ENCODE data around the gene MDFIC. TPM values are rescaled to one million over a fixed set of nuclear protein-coding genes. Genes with fewer than 3 reads are reported as not detected.

MDFIC gene
- total and polyA plus RNA-seq, 4 donors = 11.1 to 37.2 (median 18.3) TPM

GRCh38 chr7:115040057-115040456 lies 118.2 kb downstream of the MDFIC start:
- intact Hi-C loops (cut with DNase I) = no loop called here
- WGBS, 2 donors = 78 to 86% methylated on average over 8 of the region's 8 CpGs

GRCh38 chr7:115040495-115040894 lies 118.6 kb downstream of the MDFIC start:
- Histone ChIP-seq H3K27ac (ENCODE audit: low read depth in 1 of 2, low read length in 2 of 2) (no peak overlapping the region), H3K4me3 (ENCODE audit: low read length in 2 of 2) (no peak overlapping the region), H3K4me1 (ENCODE audit: control insufficient read depth in 1 of 2, insufficient read depth in 2 of 2, low read length in 2 of 2) (no peaks in the 10 kb centered on the region), H3K27me3 (ENCODE audit: control insufficient read depth in 1 of 2, insufficient read depth in 2 of 2, low read length in 1 of 2) (no peaks in the 10 kb centered on the region), H3K9me3 (ENCODE audit: control insufficient read depth, low read length) (no peaks in the 10 kb centered on the region), H3K36me3 (ENCODE audit: control insufficient read depth in 1 of 2, insufficient read depth in 2 of 2, low read length in 1 of 2) (no peaks in the 10 kb centered on the region)
- intact Hi-C loops (cut with DNase I) = no loop called here
- no peak for DNase-seq
- ATAC-seq (ENCODE audit: low FRiP score) = no peak

More at GRCh38 chr7:115040057-115040456, 118.2 kb downstream of the MDFIC start:
- Histone ChIP-seq H3K4me3 (ENCODE audit: low read length in 2 of 2) (no peak overlapping the region), H3K36me3 (ENCODE audit: control insufficient read depth in 1 of 2, insufficient read depth in 2 of 2, low read length in 1 of 2) (no peaks in the 10 kb centered on the region), H3K9me3 (ENCODE audit: control insufficient read depth, low read length) (no peaks in the 10 kb centered on the region), H3K27ac (ENCODE audit: low read depth in 1 of 2, low read length in 2 of 2) (no peak overlapping the region), H3K27me3 (ENCODE audit: control insufficient read depth in 1 of 2, insufficient read depth in 2 of 2, low read length in 1 of 2) (no peaks in the 10 kb centered on the region), H3K4me1 (ENCODE audit: control insufficient read depth in 1 of 2, insufficient read depth in 2 of 2, low read length in 2 of 2) (no peaks in the 10 kb centered on the region)
- DNase-seq (no peak), ATAC-seq (ENCODE audit: low FRiP score) (no peak)

GRCh38 chr7:115042596-115042995 lies 120.7 kb downstream of the MDFIC start:
- 43 to 62% methylated on average over 2 of the region's 2 CpGs for WGBS, 2 donors
- H3K36me3 ChIP-seq (ENCODE audit: control insufficient read depth in 1 of 2, insufficient read depth in 2 of 2, low read length in 1 of 2) = no peaks in the 10 kb centered on the region
- H3K9me3 ChIP-seq (ENCODE audit: control insufficient read depth, low read length) = no peaks in the 10 kb centered on the region
- no peak overlapping the region for H3K4me3 ChIP-seq (ENCODE audit: low read length in 2 of 2)
- no peaks in the 10 kb centered on the region for H3K4me1 ChIP-seq (ENCODE audit: control insufficient read depth in 1 of 2, insufficient read depth in 2 of 2, low read length in 2 of 2)
- no peak overlapping the region for H3K27ac ChIP-seq (ENCODE audit: low read depth in 1 of 2, low read length in 2 of 2)
- ATAC-seq (ENCODE audit: low FRiP score) = no peak
- no peaks in the 10 kb centered on the region for H3K27me3 ChIP-seq (ENCODE audit: control insufficient read depth in 1 of 2, insufficient read depth in 2 of 2, low read length in 1 of 2)
- intact Hi-C loops (cut with DNase I) = no loop called here
- no peak for DNase-seq

GRCh38 chr7:115043605-115044004 lies 121.7 kb downstream of the MDFIC start:
- ATAC-seq (ENCODE audit: low FRiP score) (no peak), DNase-seq (no peak)
- H3K9me3 ChIP-seq (ENCODE audit: control insufficient read depth, low read length) = no peaks in the 10 kb centered on the region
- H3K27me3 ChIP-seq (ENCODE audit: control insufficient read depth in 1 of 2, insufficient read depth in 2 of 2, low read length in 1 of 2) = no peaks in the 10 kb centered on the region
- H3K36me3 ChIP-seq (ENCODE audit: control insufficient read depth in 1 of 2, insufficient read depth in 2 of 2, low read length in 1 of 2) = no peaks in the 10 kb centered on the region
- intact Hi-C loops (cut with DNase I) = no loop called here
- no peak overlapping the region for H3K27ac ChIP-seq (ENCODE audit: low read depth in 1 of 2, low read length in 2 of 2)
- H3K4me1 ChIP-seq (ENCODE audit: control insufficient read depth in 1 of 2, insufficient read depth in 2 of 2, low read length in 2 of 2) = no peaks in the 10 kb centered on the region
- no peak overlapping the region for H3K4me3 ChIP-seq (ENCODE audit: low read length in 2 of 2)
- WGBS, 2 donors = 30 to 56% methylated on average over 2 of the region's 2 CpGs

- ATAC-seq (ENCODE audit: low FRiP score) (no peak), DNase-seq (no peak)
- 64 to 82% methylated on average over 3 of the region's 3 CpGs for WGBS, 2 donors
- intact Hi-C loops (cut with DNase I) = no loop called here
- Histone ChIP-seq H3K27me3 (ENCODE audit: control insufficient read depth in 1 of 2, insufficient read depth in 2 of 2, low read length in 1 of 2) (no peaks in the 10 kb centered on the region), H3K4me1 (ENCODE audit: control insufficient read depth in 1 of 2, insufficient read depth in 2 of 2, low read length in 2 of 2) (no peaks in the 10 kb centered on the region), H3K36me3 (ENCODE audit: control insufficient read depth in 1 of 2, insufficient read depth in 2 of 2, low read length in 1 of 2) (no peaks in the 10 kb centered on the region), H3K4me3 (ENCODE audit: low read length in 2 of 2) (no peak overlapping the region), H3K9me3 (ENCODE audit: control insufficient read depth, low read length) (no peaks in the 10 kb centered on the region), H3K27ac (ENCODE audit: low read depth in 1 of 2, low read length in 2 of 2) (no peak overlapping the region)
These were observed 122.3 kb downstream of the MDFIC start for GRCh38 chr7:115044224-115044623.

GRCh38 chr7:115047958-115048720 lies 126.2 kb downstream of the MDFIC start:
- intact Hi-C loops (cut with DNase I) = no loop called here
- no peak overlapping the region for H3K4me3 ChIP-seq (ENCODE audit: low read length in 2 of 2)
- H3K36me3 ChIP-seq (ENCODE audit: control insufficient read depth in 1 of 2, insufficient read depth in 2 of 2, low read length in 1 of 2) = no peaks in the 10 kb centered on the region
- no peaks in the 10 kb centered on the region for H3K9me3 ChIP-seq (ENCODE audit: control insufficient read depth, low read length)
- H3K4me1 ChIP-seq (ENCODE audit: control insufficient read depth in 1 of 2, insufficient read depth in 2 of 2, low read length in 2 of 2) = no peaks in the 10 kb centered on the region
- DNase-seq = no peak
- H3K27me3 ChIP-seq (ENCODE audit: control insufficient read depth in 1 of 2, insufficient read depth in 2 of 2, low read length in 1 of 2) = no peaks in the 10 kb centered on the region
- 58 to 72% methylated on average over 6 of the region's 6 CpGs for WGBS, 2 donors
- ATAC-seq (ENCODE audit: low FRiP score) = no peak
- no peak overlapping the region for H3K27ac ChIP-seq (ENCODE audit: low read depth in 1 of 2, low read length in 2 of 2)

GRCh38 chr7:115052706-115053105 lies 130.8 kb downstream of the MDFIC start:
- Histone ChIP-seq H3K9me3 (ENCODE audit: control insufficient read depth, low read length) (no peaks in the 10 kb centered on the region), H3K36me3 (ENCODE audit: control insufficient read depth in 1 of 2, insufficient read depth in 2 of 2, low read length in 1 of 2) (no peaks in the 10 kb centered on the region), H3K27me3 (ENCODE audit: control insufficient read depth in 1 of 2, insufficient read depth in 2 of 2, low read length in 1 of 2) (no peaks in the 10 kb centered on the region), H3K27ac (ENCODE audit: low read depth in 1 of 2, low read length in 2 of 2) (no peak overlapping the region), H3K4me3 (ENCODE audit: low read length in 2 of 2) (no peak overlapping the region), H3K4me1 (ENCODE audit: control insufficient read depth in 1 of 2, insufficient read depth in 2 of 2, low read length in 2 of 2) (no peaks in the 10 kb centered on the region)
- 85 to 96% methylated on average over 4 of the region's 4 CpGs for WGBS, 2 donors
- no peak for DNase-seq
- ATAC-seq (ENCODE audit: low FRiP score) = no peak
- intact Hi-C loops (cut with DNase I) = no loop called here

GRCh38 chr7:115054478-115055065 lies 132.7 kb downstream of the MDFIC start:
- 54% methylated on average over 3 of the region's 3 CpGs for WGBS, 2 donors
- Histone ChIP-seq H3K4me1 (ENCODE audit: control insufficient read depth in 1 of 2, insufficient read depth in 2 of 2, low read length in 2 of 2) (peaks cover 2 to 3% of the 10 kb centered on the region in 2 donors), H3K27ac (ENCODE audit: low read depth in 1 of 2, low read length in 2 of 2) (no peak overlapping the region), H3K27me3 (ENCODE audit: control insufficient read depth in 1 of 2, insufficient read depth in 2 of 2, low read length in 1 of 2) (no peaks in the 10 kb centered on the region), H3K9me3 (ENCODE audit: control insufficient read depth, low read length) (no peaks in the 10 kb centered on the region), H3K4me3 (ENCODE audit: low read length in 2 of 2) (no peak overlapping the region), H3K36me3 (ENCODE audit: control insufficient read depth in 1 of 2, insufficient read depth in 2 of 2, low read length in 1 of 2) (no peaks in the 10 kb centered on the region)
- DNase-seq (no peak), ATAC-seq (ENCODE audit: low FRiP score) (no peak)
- intact Hi-C loops (cut with DNase I) = no loop called here

GRCh38 chr7:115056019-115056418 lies 134.1 kb downstream of the MDFIC start:
- H3K27ac ChIP-seq (ENCODE audit: low read depth in 1 of 2, low read length in 2 of 2) = no peak overlapping the region
- H3K9me3 ChIP-seq (ENCODE audit: control insufficient read depth, low read length) = no peaks in the 10 kb centered on the region
- peaks cover 2 to 3% of the 10 kb centered on the region in 2 donors for H3K4me1 ChIP-seq (ENCODE audit: control insufficient read depth in 1 of 2, insufficient read depth in 2 of 2, low read length in 2 of 2)
- no peaks in the 10 kb centered on the region for H3K27me3 ChIP-seq (ENCODE audit: control insufficient read depth in 1 of 2, insufficient read depth in 2 of 2, low read length in 1 of 2)
- DNase-seq (no peak), ATAC-seq (ENCODE audit: low FRiP score) (no peak)
- intact Hi-C loops (cut with DNase I) = no loop called here
- H3K36me3 ChIP-seq (ENCODE audit: control insufficient read depth in 1 of 2, insufficient read depth in 2 of 2, low read length in 1 of 2) = no peaks in the 10 kb centered on the region
- no peak overlapping the region for H3K4me3 ChIP-seq (ENCODE audit: low read length in 2 of 2)
- 84 to 85% methylated on average over 2 of the region's 2 CpGs for WGBS, 2 donors
